NB4 (cell line): ENCODE results near the gene OPCML.

ENCODE experiments used
- CTCF ChIP-seq: IDR thresholded peaks from one replicate; pipeline ENCODE4 v1.5.1; 2012; ENCODE audit warnings: low read depth, low read length
- MYC ChIP-seq: IDR thresholded peaks from 2 replicates; pipeline ENCODE4 v1.6.1; 2011; ENCODE audit warnings: low read depth, low read length
- POLR2A ChIP-seq: IDR thresholded peaks from 2 replicates; pipeline ENCODE4 v1.6.1; 2011; ENCODE audit warnings: mild to moderate bottlenecking; ENCODE audit not compliant: insufficient read length; ENCODE audit errors: extremely low read depth
- TF ChIP-seq, protein P1 (sequence below): IDR thresholded peaks from 2 replicates; pipeline ENCODE4 v1.6.1; 2011; ENCODE audit warnings: low read depth, low read length

DNA sequence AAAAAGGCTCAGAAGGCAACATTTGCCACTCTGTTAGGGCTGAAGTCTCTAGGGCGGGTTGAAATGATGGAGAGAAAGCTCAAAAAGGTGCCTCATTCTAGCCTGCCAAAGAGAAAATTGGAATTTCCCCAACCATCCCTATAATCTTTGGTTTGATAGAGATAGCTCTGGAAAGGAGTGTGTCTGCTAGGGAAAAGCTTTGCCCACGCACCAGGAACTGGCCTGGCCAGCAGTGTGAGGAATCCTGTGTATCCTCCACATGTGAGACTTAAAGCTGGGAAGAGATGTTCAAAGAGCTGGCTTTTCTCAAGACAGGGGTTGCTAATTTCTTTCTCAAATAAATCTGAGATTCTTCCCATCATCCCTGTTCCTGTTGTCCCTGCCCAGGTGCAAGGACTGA is 193.7 kb downstream of the OPCML start:
- TF ChIP-seq CTCF, result no peak
- no peak for TF ChIP-seq POLR2A
- TF ChIP-seq, protein P1, sequence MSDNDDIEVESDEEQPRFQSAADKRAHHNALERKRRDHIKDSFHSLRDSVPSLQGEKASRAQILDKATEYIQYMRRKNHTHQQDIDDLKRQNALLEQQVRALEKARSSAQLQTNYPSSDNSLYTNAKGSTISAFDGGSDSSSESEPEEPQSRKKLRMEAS, result no peak
- no peak for TF ChIP-seq MYC
